Left lung (tissue), 10 donors: ENCODE results near the gene ACRBP. TPM values are rescaled to one million over a fixed set of nuclear protein-coding genes. Genes with fewer than 3 reads are reported as not detected.
A peak's percentile ranks its signal among the peaks of the same experiment; 100 is the strongest.

Experiments used
- ATAC-seq: fragments of 200-7000 bp; cut with Tn5 transposase; one replicate; pipeline ENCODE4 v1.9.1; 2020; ENCODE audit warnings: moderate library complexity
- DNase-seq, 4 donors: peaks; one replicate each; pipeline ENCODE4 v3.0.0-alpha.2; 2013 to 2020
- H3K27ac ChIP-seq, 2 donors: fragments of 200-600 bp; sonication (generic) in 1 of 2; one replicate each; pipeline versions ENCODE4 v1.5.0 to v1.8.0; 2020 to 2021
- H3K27me3 ChIP-seq, 2 donors: fragments of 200-600 bp; sonication (generic) in 1 of 2; one replicate each; pipeline versions ENCODE4 v1.5.0 to v1.8.0; 2020 to 2021
- H3K36me3 ChIP-seq, 2 donors: fragments of 200-600 bp; sonication (generic) in 1 of 2; one replicate each; pipeline versions ENCODE4 v1.5.0 to v1.8.0; 2020 to 2021
- H3K4me1 ChIP-seq, 2 donors: fragments of 200-600 bp; one replicate each; pipeline ENCODE4 v1.8.0; 2021
- H3K4me3 ChIP-seq, 2 donors: fragments of 200-600 bp; sonication (generic) in 1 of 2; one replicate each; pipeline versions ENCODE4 v1.5.0 to v1.8.0; 2020 to 2021; ENCODE audit warnings: mild to moderate bottlenecking in 1 of 2
- H3K9me3 ChIP-seq, 2 donors: fragments of 200-600 bp; sonication (generic) in 1 of 2; one replicate each; pipeline versions ENCODE4 v1.5.0 to v1.8.0; 2020 to 2021
- intact Hi-C, 2 donors: fragments of 100-400 bp; cut with DNase I; formaldehyde crosslinking; loops; one replicate each; pipeline versions ENCODE4 v1.11.2 to v1.14.2; 2022
- polyA plus RNA-seq, 6 donors: library from polyadenylated mRNA; unstranded; fragments of 120-200 nt; gene quantifications; one replicate each; pipeline ENCODE4 v1.2.1, GENCODE V29; 2013; ENCODE audit not compliant: insufficient read length in 6 of 6
- total RNA-seq, 2 donors: library from RNA; stranded (reverse); fragmentation: NEBNext Ultra II Directional; extraction: Animal tissue kit (Norgen Biotek cat#: 25700); gene quantifications; one replicate each; pipeline ENCODE4 v1.2.1, GENCODE V29; 2021
- TF ChIP-seq, protein P1 (sequence below), 2 donors: fragments of 200-600 bp; sonication (generic) in 1 of 2; IDR thresholded peaks; one replicate each; pipeline versions ENCODE4 v1.5.0 to v1.8.0; 2021; ENCODE audit warnings: antibody characterized with exemption in 2 of 2
- donor health status: DM: no; HTN: yes; CAD: no.
- donor health status: DM: no; HTN: no; CAD: no.

The ACRBP gene
- total and polyA plus RNA-seq, 8 donors, result 4.9 to 8.2 (median 6.4) TPM

DNA sequence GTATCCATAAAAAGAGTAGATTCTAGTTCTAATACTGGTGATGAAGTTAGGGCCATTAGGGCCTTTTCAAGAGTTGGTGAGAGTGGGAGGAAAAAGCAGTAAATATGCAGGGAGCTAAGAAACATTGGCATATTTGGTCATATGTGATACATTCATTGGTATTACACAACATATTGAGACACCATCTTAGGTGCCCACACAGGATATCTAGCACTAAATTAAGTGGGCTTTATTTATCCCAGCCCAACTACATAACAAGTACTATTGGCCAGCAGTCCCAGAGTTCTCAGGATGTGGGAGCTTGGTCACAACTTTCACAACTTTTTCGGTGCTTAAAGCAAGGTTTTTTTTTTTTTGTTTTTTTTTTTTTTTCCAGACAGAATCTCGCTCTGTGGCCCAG lies 17.7 kb upstream of the ACRBP start:
- TF ChIP-seq, protein P1, sequence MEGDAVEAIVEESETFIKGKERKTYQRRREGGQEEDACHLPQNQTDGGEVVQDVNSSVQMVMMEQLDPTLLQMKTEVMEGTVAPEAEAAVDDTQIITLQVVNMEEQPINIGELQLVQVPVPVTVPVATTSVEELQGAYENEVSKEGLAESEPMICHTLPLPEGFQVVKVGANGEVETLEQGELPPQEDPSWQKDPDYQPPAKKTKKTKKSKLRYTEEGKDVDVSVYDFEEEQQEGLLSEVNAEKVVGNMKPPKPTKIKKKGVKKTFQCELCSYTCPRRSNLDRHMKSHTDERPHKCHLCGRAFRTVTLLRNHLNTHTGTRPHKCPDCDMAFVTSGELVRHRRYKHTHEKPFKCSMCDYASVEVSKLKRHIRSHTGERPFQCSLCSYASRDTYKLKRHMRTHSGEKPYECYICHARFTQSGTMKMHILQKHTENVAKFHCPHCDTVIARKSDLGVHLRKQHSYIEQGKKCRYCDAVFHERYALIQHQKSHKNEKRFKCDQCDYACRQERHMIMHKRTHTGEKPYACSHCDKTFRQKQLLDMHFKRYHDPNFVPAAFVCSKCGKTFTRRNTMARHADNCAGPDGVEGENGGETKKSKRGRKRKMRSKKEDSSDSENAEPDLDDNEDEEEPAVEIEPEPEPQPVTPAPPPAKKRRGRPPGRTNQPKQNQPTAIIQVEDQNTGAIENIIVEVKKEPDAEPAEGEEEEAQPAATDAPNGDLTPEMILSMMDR (IDR thresholded peaks at IDR 0.05), result no peak
- Histone ChIP-seq H3K4me3 (no peak overlapping the region), H3K27ac (no peak overlapping the region), H3K36me3 (peaks cover 4 to 40% of the 10 kb centered on the region in 2 donors), H3K4me1 (peaks cover 7 to 31% of the 10 kb centered on the region in 2 donors), H3K27me3 (no peaks in the 10 kb centered on the region), H3K9me3 (no peaks in the 10 kb centered on the region)
- intact Hi-C loops, result no loop called here
- DNase-seq (no peak), ATAC-seq (no peak)

DNA sequence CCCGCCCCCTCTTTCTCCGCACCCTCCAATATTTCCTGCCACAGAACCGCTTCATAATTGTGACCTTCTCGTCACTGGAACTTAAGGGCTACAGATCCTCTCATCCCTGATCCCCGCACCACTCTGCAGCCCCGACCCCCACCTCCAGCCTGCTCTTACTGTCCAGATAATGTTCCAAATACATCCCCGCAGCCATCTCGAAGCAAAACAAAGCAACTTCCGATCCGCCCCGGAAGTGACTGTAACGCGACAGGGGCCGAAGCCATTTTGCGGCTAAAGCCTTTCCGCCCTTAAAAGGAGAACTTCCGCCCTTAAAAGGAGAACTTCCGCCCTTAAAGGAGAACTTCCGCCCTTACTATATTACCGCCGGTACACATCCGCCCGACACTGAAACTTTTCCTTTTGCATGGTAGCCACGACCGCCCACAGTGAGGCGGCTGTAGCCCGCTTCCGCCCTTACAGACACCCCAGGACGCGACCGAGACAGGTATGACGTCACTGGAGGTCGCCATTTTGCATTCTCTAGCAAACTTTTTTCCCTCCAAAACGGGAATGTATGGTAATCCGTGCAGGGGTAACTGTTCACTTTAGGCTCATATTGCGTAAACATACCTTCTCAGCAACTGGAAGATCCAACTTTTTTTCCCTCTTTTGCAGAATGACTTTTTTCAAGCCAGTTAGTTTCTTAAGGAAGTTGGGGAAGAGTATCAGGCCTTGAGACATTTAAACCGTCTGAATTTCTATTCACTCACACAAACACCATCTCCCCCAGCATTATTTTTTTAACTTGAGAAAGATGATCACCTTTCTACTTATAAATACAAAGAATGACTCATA lies 15.9 kb upstream of the ACRBP start, which contains the start of gene ING4:
Gene ING4, minus strand, starts transcription at position 214 of the 837 bp plus-strand sequence. Its CDS starts 18 bp downstream, at position 196.
- TF ChIP-seq, protein P1 (IDR thresholded peaks at IDR 0.05), result no peak
- ATAC-seq (peak; percentile 100), DNase-seq (peak; percentile 96 to 99 (median 98))
- Histone ChIP-seq H3K4me3 (peak within 1 kb of the TSS; percentile 63 to 84), H3K36me3 (peaks cover 1 to 30% of the 10 kb centered on the region in 2 donors), H3K27me3 (no peaks in the 10 kb centered on the region), H3K4me1 (peaks cover 7 to 31% of the 10 kb centered on the region in 2 donors), H3K9me3 (no peaks in the 10 kb centered on the region), H3K27ac (peak within 1 kb of the TSS; percentile 79 to 86)
- intact Hi-C loops, result no loop called here

DNA sequence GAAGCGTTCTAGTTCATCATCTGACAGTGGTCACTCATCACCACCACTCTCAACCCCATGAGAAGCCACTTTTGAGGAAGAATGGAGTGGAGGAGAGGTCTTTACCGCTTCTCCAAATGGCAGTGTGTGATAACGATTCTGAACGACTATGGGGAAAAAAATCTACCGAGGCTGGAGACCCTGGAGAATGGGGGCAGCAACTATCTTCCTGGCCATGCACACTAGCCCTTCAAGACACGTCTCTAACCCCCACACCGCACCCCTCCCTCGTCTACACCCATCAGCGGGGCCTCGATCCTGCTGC lies 15.3 kb upstream of the ACRBP start:
- intact Hi-C loops, result no loop called here
- peak; percentile 51 for ATAC-seq
- Histone ChIP-seq H3K9me3 (no peaks in the 10 kb centered on the region), H3K27me3 (no peaks in the 10 kb centered on the region), H3K4me1 (peaks cover 7 to 31% of the 10 kb centered on the region in 2 donors), H3K36me3 (peaks cover 0 to 29% of the 10 kb centered on the region in 2 donors), H3K4me3 (peak overlapping the region; percentile 63 to 84), H3K27ac (peak overlapping the region; percentile 42 to 79)
- no peak for DNase-seq
- TF ChIP-seq, protein P1 (IDR thresholded peaks at IDR 0.05), result no peak

DNA sequence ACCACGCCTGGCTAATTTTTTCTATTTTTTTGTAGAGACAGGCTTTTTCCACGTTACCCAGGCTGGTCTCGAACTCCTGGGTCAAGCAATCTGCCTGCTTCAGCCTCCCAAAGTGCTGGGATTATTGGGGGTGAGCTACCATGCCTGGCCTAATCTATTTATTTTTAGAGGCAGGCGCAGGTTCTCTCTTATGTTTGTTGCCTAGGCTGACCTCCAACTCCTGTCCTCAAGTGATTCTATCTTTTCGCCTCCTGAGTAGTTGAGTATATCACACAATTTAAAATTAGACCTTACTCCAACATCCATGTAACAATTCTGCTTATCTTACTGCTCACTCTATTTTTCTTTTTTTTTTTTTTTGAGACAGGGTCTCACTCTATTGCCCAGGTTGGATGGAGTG lies 6.8 kb upstream of the ACRBP start:
- Histone ChIP-seq H3K9me3 (no peaks in the 10 kb centered on the region), H3K27ac (no peak overlapping the region), H3K4me3 (no peak overlapping the region), H3K4me1 (no peaks in the 10 kb centered on the region), H3K36me3 (peaks cover 0 to 91% of the 10 kb centered on the region in 2 donors), H3K27me3 (no peaks in the 10 kb centered on the region)
- ATAC-seq (no peak), DNase-seq (no peak)
- intact Hi-C loops, result no loop called here
- TF ChIP-seq, protein P1 (IDR thresholded peaks at IDR 0.05), result no peak

DNA sequence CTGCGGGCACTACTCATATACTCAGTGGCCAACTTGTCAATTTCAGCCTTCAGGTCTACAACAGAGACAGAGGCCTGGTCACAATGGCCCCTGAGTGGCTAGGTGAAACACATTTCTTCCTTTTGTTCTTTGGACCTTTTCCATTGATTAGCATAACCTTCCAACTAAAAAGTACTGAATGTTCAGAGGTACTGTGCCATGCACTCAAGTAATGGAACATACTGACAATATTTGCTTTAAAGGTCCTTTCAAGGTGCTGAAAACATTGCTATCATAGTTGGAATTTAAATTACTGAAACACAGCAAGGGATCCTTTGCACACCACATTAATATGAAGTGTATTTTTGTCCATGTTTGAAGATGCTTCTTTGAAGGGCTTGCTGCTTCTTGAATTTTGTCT lies 6.1 kb upstream of the ACRBP start:
- Histone ChIP-seq H3K9me3 (no peaks in the 10 kb centered on the region), H3K4me3 (no peak overlapping the region), H3K36me3 (peaks cover 0 to 97% of the 10 kb centered on the region in 2 donors), H3K27me3 (no peaks in the 10 kb centered on the region), H3K4me1 (no peaks in the 10 kb centered on the region), H3K27ac (no peak overlapping the region)
- no peak for ATAC-seq
- TF ChIP-seq, protein P1 (IDR thresholded peaks at IDR 0.05), result no peak
- intact Hi-C loops, result no loop called here
- no peak for DNase-seq
